Epithelial cell of proximal tubule (primary cell): Measurements from ENCODE around the gene CUL4B. TPM values are rescaled to one million over a fixed set of nuclear protein-coding genes. Genes with fewer than 3 reads are reported as not detected.
"Not testable (repeated sequence)": the region's sequence is repeated elsewhere in the genome, so short reads cannot be mapped to it uniquely, and the experiment has no call there.

Experiments
- DNase-seq: peaks from one replicate; pipeline ENCODE4 v3.0.0-alpha.2; 2011; ENCODE audit warnings: low read depth
- H3K4me3 ChIP-seq: 2 replicates; pipeline ENCODE4 v1.5.1; 2011; ENCODE audit warnings: low read depth, mild to moderate bottlenecking, low read length
- total RNA-seq: library from RNA; depleted of rRNA; stranded (reverse); fragments of >200 nt; gene quantifications from 2 replicates; pipeline ENCODE4 v1.2.3, GENCODE V29; 2015
- TF ChIP-seq, protein P1 (sequence below): conservative IDR thresholded peaks from 2 replicates; pipeline ENCODE4 v1.5.1; 2012; ENCODE audit warnings: low read depth, mild to moderate bottlenecking, low read length

CUL4B gene
- total RNA-seq: 18.5 and 28.1 TPM in 2 replicates

DNA sequence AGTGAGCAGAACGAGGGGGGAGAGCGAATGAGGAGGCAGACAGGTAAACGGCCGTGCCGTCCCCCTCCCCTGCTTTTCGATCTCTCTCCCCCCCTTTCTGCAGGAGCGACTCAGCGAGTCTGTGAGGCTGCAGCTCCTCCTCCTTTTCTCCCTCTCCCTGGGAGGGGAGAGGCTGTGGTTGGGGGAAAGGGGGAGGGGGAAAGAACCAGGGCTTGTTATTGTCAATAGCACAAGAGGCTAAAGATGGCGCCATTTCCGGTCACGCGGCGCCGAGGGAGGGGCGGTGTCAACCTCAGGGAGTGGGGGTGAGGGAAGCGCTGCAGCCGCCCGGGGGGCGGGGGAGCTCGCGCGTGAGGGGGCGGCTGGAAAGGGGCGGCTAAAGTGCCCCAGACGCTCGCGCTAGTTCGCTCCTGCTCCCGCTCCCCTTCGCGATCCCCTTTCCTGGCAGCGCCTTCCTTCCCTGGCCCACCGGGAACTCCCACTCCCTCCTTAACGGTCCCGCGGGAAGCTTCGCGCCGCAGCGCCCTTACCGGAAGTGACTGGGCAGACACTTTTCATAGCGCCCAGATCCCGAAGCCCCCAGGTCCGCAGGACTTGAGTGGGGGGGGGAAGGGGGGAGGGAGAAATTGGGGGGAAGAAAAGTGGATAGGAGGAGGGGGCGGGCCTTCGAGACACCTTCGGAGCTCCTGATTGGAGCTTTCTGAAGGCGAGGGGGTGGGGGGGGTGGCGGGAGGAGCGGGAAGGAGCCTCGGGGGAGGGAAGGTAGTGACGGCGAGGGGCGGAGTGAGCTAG lies at the start of gene CUL4B:
Gene CUL4B, minus strand, starts transcription at position 121 of the 792 bp plus-strand sequence. CDS start 324 bp downstream, outside the sequence.
- peak within 1 kb of the TSS; percentile 70 for H3K4me3 ChIP-seq
- TF ChIP-seq, protein P1, sequence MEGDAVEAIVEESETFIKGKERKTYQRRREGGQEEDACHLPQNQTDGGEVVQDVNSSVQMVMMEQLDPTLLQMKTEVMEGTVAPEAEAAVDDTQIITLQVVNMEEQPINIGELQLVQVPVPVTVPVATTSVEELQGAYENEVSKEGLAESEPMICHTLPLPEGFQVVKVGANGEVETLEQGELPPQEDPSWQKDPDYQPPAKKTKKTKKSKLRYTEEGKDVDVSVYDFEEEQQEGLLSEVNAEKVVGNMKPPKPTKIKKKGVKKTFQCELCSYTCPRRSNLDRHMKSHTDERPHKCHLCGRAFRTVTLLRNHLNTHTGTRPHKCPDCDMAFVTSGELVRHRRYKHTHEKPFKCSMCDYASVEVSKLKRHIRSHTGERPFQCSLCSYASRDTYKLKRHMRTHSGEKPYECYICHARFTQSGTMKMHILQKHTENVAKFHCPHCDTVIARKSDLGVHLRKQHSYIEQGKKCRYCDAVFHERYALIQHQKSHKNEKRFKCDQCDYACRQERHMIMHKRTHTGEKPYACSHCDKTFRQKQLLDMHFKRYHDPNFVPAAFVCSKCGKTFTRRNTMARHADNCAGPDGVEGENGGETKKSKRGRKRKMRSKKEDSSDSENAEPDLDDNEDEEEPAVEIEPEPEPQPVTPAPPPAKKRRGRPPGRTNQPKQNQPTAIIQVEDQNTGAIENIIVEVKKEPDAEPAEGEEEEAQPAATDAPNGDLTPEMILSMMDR: no peak
- DNase-seq: peak; percentile 68

- peak overlapping the region; percentile 84 for H3K4me3 ChIP-seq
- TF ChIP-seq, protein P1: no peak
- DNase-seq: no peak
Measured at GRCh38 chrX:120604361-120604782, 43.6 kb upstream of the CUL4B start.

- H3K4me3 ChIP-seq: peak within 1 kb of the TSS; percentile 84
- DNase-seq: peak; percentile 84
- TF ChIP-seq, protein P1: no peak
Measured at GRCh38 chrX:120603707-120604360, 43.1 kb upstream of the CUL4B start, which contains the start of gene MCTS1. MCTS1 (plus strand) TSS chrX:120604101; CDS start chrX:120604237, 136 bp downstream.

DNA sequence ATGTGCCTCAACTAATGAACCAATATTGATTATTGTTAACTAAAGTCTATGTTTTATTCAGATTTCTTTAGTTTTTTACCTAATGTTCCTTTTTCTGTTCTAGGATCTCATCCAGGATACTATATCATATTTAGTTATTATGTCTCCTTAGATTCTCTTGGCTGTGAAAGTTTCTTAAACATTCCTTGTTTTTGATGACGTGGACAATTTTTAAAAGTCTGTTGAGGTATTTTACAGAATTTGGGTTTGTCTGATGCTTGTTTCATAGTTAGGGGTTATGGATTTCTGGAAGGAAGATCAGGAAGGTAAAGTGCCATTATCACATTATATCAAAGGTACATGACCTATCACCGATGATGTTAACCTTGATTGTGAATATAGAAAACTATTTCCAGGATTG lies 24.9 kb upstream of the CUL4B start:
- TF ChIP-seq, protein P1: no peak
- H3K4me3 ChIP-seq: no peak overlapping the region
- DNase-seq: no peak

- TF ChIP-seq, protein P1: no peak
- no peak overlapping the region for H3K4me3 ChIP-seq
- no peak for DNase-seq
Measured at GRCh38 chrX:120575379-120576114, 14.8 kb upstream of the CUL4B start.

GRCh38 chrX:120573806-120574205 lies 13.0 kb upstream of the CUL4B start:
- not testable (repeated sequence) for H3K4me3 ChIP-seq

More at GRCh38 chrX:120573806-120574205, 13.0 kb upstream of the CUL4B start:
- not testable (repeated sequence) for DNase-seq
